Measurements from ENCODE around the gene KMT2E.

Gene KMT2E

GRCh38 chr7:105007298-105007697 is 6.7 kb upstream of the KMT2E start:
- in situ Hi-C loops (cut with MboI; ENCODE audit: low sequenced_read_pairs) = no loop called here
- peaks cover 11% of the 10 kb centered on the region for H3K4me1 ChIP-seq

GRCh38 chr7:105009667-105010503 is 4.1 kb upstream of the KMT2E start:
- no peak for DNase-seq (ENCODE audit: low spot score in 2 of 2)
- Histone ChIP-seq H3K4me3 (peak overlapping the region; percentile 85), H3K36me3 (replicated peaks) (peaks cover 8% of the 10 kb centered on the region), H3K4me1 (peaks cover 11% of the 10 kb centered on the region), H3K9me3 (no peaks in the 10 kb centered on the region), H3K27me3 (ENCODE audit: low read depth) (no peaks in the 10 kb centered on the region)
- in situ Hi-C loops (cut with MboI; ENCODE audit: low sequenced_read_pairs) = no loop called here

More at GRCh38 chr7:105007298-105007697, 6.7 kb upstream of the KMT2E start:
- DNase-seq (ENCODE audit: low spot score in 2 of 2) = no peak
- Histone ChIP-seq H3K36me3 (replicated peaks) (peaks cover 11% of the 10 kb centered on the region), H3K9me3 (no peaks in the 10 kb centered on the region), H3K4me3 (no peak overlapping the region), H3K27me3 (ENCODE audit: low read depth) (no peaks in the 10 kb centered on the region)

GRCh38 chr7:105010504-105011130 is 3.4 kb upstream of the KMT2E start:
- Histone ChIP-seq H3K4me3 (peak overlapping the region; percentile 85), H3K36me3 (replicated peaks) (peaks cover 6% of the 10 kb centered on the region), H3K27me3 (ENCODE audit: low read depth) (no peaks in the 10 kb centered on the region), H3K9me3 (no peaks in the 10 kb centered on the region), H3K4me1 (peaks cover 11% of the 10 kb centered on the region)
- in situ Hi-C loops (cut with MboI; ENCODE audit: low sequenced_read_pairs) = no loop called here
- DNase-seq (ENCODE audit: low spot score in 2 of 2) = no peak

- no peaks in the 10 kb centered on the region for H3K27me3 ChIP-seq (ENCODE audit: low read depth)
- H3K4me3 ChIP-seq = peak overlapping the region; percentile 85
- H3K9me3 ChIP-seq = no peaks in the 10 kb centered on the region
- in situ Hi-C loops (cut with MboI; ENCODE audit: low sequenced_read_pairs) = no loop called here
- H3K4me1 ChIP-seq = peaks cover 11% of the 10 kb centered on the region
- H3K36me3 ChIP-seq (replicated peaks) = peaks cover 6% of the 10 kb centered on the region
- DNase-seq (ENCODE audit: low spot score in 2 of 2) = peak in 1 of 2 experiments; percentile 40
These were observed 2.7 kb upstream of the KMT2E start for GRCh38 chr7:105011141-105011830.

- Histone ChIP-seq H3K4me3 (peak overlapping the region; percentile 85), H3K27me3 (ENCODE audit: low read depth) (no peaks in the 10 kb centered on the region), H3K9me3 (no peaks in the 10 kb centered on the region), H3K36me3 (replicated peaks) (peaks cover 6% of the 10 kb centered on the region), H3K4me1 (peaks cover 14% of the 10 kb centered on the region)
- in situ Hi-C loops (cut with MboI; ENCODE audit: low sequenced_read_pairs) = no loop called here
- peak in 1 of 2 experiments; percentile 50 for DNase-seq (ENCODE audit: low spot score in 2 of 2)
These were observed 2.0 kb upstream of the KMT2E start for GRCh38 chr7:105011831-105012502.

GRCh38 chr7:105012503-105013220 is 1.3 kb upstream of the KMT2E start:
- peak; percentile 96 to 99 for DNase-seq (ENCODE audit: low spot score in 2 of 2)
- no peaks in the 10 kb centered on the region for H3K9me3 ChIP-seq
- peak overlapping the region; percentile 85 for H3K4me3 ChIP-seq
- peaks cover 18% of the 10 kb centered on the region for H3K4me1 ChIP-seq
- in situ Hi-C loops (cut with MboI; ENCODE audit: low sequenced_read_pairs) = no loop called here
- H3K27me3 ChIP-seq (ENCODE audit: low read depth) = no peaks in the 10 kb centered on the region
- peaks cover 6% of the 10 kb centered on the region for H3K36me3 ChIP-seq (replicated peaks)

GRCh38 chr7:105013221-105013815 is 687 bp upstream of the KMT2E start:
- Histone ChIP-seq H3K4me1 (peaks cover 25% of the 10 kb centered on the region), H3K4me3 (peak overlapping the region; percentile 85), H3K9me3 (no peaks in the 10 kb centered on the region), H3K27me3 (ENCODE audit: low read depth) (no peaks in the 10 kb centered on the region), H3K36me3 (replicated peaks) (peaks cover 3% of the 10 kb centered on the region)
- DNase-seq (ENCODE audit: low spot score in 2 of 2) = peak; percentile 80 to 93
- in situ Hi-C loops (cut with MboI; ENCODE audit: low sequenced_read_pairs) = no loop called here

- H3K4me3 ChIP-seq = peak overlapping the region; percentile 85
- H3K36me3 ChIP-seq (replicated peaks) = 0 out of 2 replicates have a peak, but pooled peaks cover 2% of the 10 kb centered on the region
- H3K27me3 ChIP-seq (ENCODE audit: low read depth) = no peaks in the 10 kb centered on the region
- DNase-seq (ENCODE audit: low spot score in 2 of 2) = peak; percentile 53 to 54
- in situ Hi-C loops (cut with MboI; ENCODE audit: low sequenced_read_pairs) = no loop called here
- peaks cover 20% of the 10 kb centered on the region for H3K4me1 ChIP-seq
- H3K9me3 ChIP-seq = no peaks in the 10 kb centered on the region
These were observed 836 bp downstream of the KMT2E start for GRCh38 chr7:105014693-105015389.

- H3K4me3 ChIP-seq = peak overlapping the region; percentile 85
- peaks cover 16% of the 10 kb centered on the region for H3K4me1 ChIP-seq
- no peaks in the 10 kb centered on the region for H3K27me3 ChIP-seq (ENCODE audit: low read depth)
- no peaks in the 10 kb centered on the region for H3K9me3 ChIP-seq
- in situ Hi-C loops (cut with MboI; ENCODE audit: low sequenced_read_pairs) = no loop called here
- peak; percentile 50 to 56 for DNase-seq (ENCODE audit: low spot score in 2 of 2)
- 0 out of 2 replicates have a peak, but pooled peaks cover 2% of the 10 kb centered on the region for H3K36me3 ChIP-seq (replicated peaks)
These were observed 1.5 kb downstream of the KMT2E start for GRCh38 chr7:105015390-105015965.

GRCh38 chr7:105016068-105016708 is 2.2 kb downstream of the KMT2E start:
- Histone ChIP-seq H3K27me3 (ENCODE audit: low read depth) (no peaks in the 10 kb centered on the region), H3K4me1 (peaks cover 23% of the 10 kb centered on the region), H3K9me3 (no peaks in the 10 kb centered on the region), H3K36me3 (replicated peaks) (0 out of 2 replicates have a peak, but pooled peaks cover 2% of the 10 kb centered on the region), H3K4me3 (peak overlapping the region; percentile 85)
- in situ Hi-C loops (cut with MboI; ENCODE audit: low sequenced_read_pairs) = no loop called here
- no peak for DNase-seq (ENCODE audit: low spot score in 2 of 2)

- peak overlapping the region; percentile 85 for H3K4me3 ChIP-seq
- no peak for DNase-seq (ENCODE audit: low spot score in 2 of 2)
- in situ Hi-C loops (cut with MboI; ENCODE audit: low sequenced_read_pairs) = no loop called here
- 0 out of 2 replicates have a peak, but pooled peaks cover 2% of the 10 kb centered on the region for H3K36me3 ChIP-seq (replicated peaks)
- no peaks in the 10 kb centered on the region for H3K9me3 ChIP-seq
- H3K27me3 ChIP-seq (ENCODE audit: low read depth) = no peaks in the 10 kb centered on the region
- peaks cover 28% of the 10 kb centered on the region for H3K4me1 ChIP-seq
These were observed 3.0 kb downstream of the KMT2E start for GRCh38 chr7:105016709-105017656.

Data from HAP-1 (cell line).